Vagina (tissue), 2 donors: ENCODE measurements around the gene CYTH2.
"Not testable (repeated sequence)": the region's sequence is repeated elsewhere in the genome, so short reads cannot be mapped to it uniquely, and the experiment has no call there.

Experiments
- POLR2A ChIP-seq, 2 donors: fragments of 450-650 bp; IDR thresholded peaks; one replicate each; pipeline ENCODE4 v1.6.1; 2017; ENCODE audit warnings: antibody characterized with exemption in 2 of 2, mild to moderate bottlenecking in 2 of 2, moderate library complexity in 2 of 2
- POLR2AphosphoS5 ChIP-seq, 2 donors: sonication (generic); formaldehyde crosslinking; IDR thresholded peaks; one replicate each; pipeline ENCODE4 v1.9.0; 2017; ENCODE audit warnings: antibody characterized with exemption in 2 of 2, mild to moderate bottlenecking in 2 of 2, low read depth in 1 of 2; ENCODE audit not compliant: insufficient read depth in 1 of 2

- not testable (repeated sequence) for TF ChIP-seq POLR2A (IDR thresholded peaks at IDR 0.05); POLR2AphosphoS5 (IDR thresholded peaks at IDR 0.05; ENCODE audit: insufficient read depth in 1 of 2, low read depth in 1 of 2)
Measured at GRCh38 chr19:48488478-48488877, 19.3 kb downstream of the CYTH2 start.
